Coronary artery (tissue), 2 donors: ENCODE data around the gene OLIG1.

Experiments used
- DNase-seq: peaks from one replicate; pipeline ENCODE4 v3.0.0-alpha.2; 2017; ENCODE audit warnings: low spot score
- H3K27ac ChIP-seq, 2 donors: fragments of 200-600 bp; sonication (generic); one replicate each; pipeline ENCODE4 v1.5.1; 2016 to 2019
- H3K4me3 ChIP-seq: fragments of 200-600 bp; sonication (generic); 2 replicates; pipeline ENCODE4 v1.5.1; 2016; ENCODE audit warnings: mild to moderate bottlenecking, moderate library complexity
- TF ChIP-seq, protein P1 (sequence below): fragments of 200-600 bp; sonication (generic); IDR thresholded peaks from one replicate; pipeline ENCODE4 v1.5.1; 2019; ENCODE audit warnings: antibody characterized with exemption

The OLIG1 gene

DNA sequence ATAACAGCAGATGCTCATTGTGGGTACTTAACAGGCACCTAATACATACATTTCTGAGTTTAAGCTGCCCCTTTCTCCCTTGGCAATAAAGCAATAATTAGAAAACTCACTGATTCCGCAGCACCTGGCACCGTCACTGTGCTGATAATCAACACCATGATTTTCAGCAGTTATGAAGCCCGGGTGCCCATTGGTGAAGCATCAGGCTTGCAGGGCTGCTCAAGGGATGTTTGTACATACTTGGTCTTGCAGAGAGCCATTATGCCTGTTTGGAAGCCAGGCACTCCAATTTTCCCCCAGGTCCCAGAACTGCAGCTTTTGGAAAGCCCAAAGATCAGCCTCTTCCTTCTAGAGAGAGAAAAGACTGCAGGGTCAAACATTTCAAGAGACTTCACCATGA, 44.3 kb downstream of the OLIG1 start:
- no peak overlapping the region for H3K27ac ChIP-seq
- DNase-seq, result no peak
- H3K4me3 ChIP-seq, result no peak overlapping the region
- TF ChIP-seq, protein P1, sequence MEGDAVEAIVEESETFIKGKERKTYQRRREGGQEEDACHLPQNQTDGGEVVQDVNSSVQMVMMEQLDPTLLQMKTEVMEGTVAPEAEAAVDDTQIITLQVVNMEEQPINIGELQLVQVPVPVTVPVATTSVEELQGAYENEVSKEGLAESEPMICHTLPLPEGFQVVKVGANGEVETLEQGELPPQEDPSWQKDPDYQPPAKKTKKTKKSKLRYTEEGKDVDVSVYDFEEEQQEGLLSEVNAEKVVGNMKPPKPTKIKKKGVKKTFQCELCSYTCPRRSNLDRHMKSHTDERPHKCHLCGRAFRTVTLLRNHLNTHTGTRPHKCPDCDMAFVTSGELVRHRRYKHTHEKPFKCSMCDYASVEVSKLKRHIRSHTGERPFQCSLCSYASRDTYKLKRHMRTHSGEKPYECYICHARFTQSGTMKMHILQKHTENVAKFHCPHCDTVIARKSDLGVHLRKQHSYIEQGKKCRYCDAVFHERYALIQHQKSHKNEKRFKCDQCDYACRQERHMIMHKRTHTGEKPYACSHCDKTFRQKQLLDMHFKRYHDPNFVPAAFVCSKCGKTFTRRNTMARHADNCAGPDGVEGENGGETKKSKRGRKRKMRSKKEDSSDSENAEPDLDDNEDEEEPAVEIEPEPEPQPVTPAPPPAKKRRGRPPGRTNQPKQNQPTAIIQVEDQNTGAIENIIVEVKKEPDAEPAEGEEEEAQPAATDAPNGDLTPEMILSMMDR, result no peak

DNA sequence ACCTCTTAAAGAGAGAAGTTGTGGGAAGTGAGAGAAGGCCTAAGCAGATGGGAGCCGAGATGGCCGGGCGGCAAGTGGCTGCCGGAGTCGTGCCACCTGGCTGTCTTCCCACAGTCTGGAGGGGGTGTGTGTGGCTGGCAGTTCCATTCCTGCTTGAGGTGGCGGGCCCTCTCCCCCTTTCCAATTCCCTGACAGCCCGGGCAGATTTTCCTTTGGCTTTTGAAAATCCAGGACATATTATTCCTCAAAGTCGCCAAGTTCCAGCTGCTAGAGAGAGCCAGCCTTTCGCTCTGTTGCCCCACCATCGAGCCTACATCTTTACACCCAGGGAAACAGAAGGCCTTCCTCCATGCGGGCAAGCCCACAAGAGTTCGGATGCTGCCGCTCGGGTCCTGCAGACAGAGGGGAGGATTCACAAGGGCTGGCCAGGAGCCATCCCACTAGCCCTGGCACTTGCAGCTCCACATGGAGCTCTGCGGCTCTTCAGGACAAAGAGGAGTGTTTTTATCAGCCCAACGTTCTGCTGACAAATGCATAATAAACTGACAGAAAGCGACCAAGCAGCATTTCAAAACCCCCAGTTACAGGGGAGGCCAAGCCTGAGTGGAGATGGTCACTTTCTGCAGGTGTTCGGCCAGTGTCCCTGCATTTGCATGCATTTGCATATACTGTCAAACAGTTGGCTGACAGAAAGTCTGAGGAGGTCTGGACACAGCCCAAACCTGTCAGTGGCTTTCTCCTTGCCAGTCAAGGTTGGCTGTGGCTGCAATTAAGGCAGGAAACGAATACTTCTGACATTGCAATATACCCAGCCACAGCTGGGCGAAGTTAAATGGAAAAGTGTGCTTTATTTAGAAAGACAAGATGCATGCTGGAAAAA, 45.9 kb downstream of the OLIG1 start:
- H3K4me3 ChIP-seq, result no peak overlapping the region
- TF ChIP-seq, protein P1, result no peak
- no peak overlapping the region for H3K27ac ChIP-seq
- no peak for DNase-seq

DNA sequence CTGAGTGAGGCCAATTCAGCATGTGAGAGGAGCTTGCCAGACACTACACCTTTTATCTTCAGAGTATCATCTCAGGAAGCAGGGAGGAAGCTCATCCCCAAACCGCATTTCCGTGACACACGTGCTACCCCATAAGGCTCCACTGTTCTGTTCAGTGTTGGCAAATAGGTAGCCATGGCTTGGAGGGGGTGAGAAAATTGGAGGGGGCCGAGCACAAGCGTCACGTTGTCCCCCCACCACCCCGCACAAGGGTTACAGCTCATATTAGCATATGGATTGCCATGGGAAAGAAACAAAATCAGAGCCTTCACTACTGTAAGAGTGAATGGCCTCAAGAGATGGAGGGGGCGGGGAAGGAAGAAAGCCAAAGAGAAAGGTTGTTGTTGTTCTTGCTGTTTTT, 46.7 kb downstream of the OLIG1 start:
- no peak for DNase-seq
- TF ChIP-seq, protein P1, result no peak
- no peak overlapping the region for H3K27ac ChIP-seq
- H3K4me3 ChIP-seq, result no peak overlapping the region

DNA sequence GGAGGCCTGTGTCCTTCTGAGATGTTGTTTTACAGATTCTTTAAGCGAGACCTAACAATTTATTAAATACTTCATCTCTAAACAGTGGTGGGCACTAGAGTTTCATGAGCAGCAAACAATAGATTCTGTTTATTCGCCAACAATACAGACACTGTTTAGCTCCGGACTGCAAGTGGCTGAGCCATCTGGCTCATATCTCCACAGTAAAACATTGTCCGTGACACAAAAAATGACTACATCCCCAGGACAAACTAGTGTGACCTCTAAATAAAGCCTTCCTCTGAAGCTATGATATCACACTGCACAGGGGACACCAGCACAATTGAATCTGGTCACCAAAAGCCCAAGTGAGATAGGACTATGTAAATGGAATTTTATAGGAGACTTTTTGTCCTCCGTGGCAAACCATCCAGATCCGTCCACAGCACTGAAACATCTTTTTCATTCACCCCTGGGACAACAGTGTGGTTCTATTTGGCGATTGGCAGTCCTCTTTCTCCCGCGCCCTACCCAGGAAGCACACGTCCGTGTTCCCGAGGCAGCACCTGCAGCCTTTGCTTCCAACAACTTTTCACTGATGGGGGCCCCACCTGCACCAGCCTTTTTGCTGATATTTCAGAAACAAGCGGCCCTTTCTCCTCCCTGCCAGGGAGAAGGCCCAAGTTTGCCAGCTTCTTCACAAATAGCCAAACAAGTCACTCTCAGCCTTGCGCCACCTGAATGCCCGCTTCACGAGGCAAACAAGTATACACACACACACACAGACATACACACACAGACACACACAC, 47.4 kb downstream of the OLIG1 start:
- H3K27ac ChIP-seq, result no peak overlapping the region
- TF ChIP-seq, protein P1, result no peak
- no peak for DNase-seq
- H3K4me3 ChIP-seq, result no peak overlapping the region
